DOHH2 (cell line): ENCODE measurements around the gene CBX4.

Experiments used
- H3F3A ChIP-seq: fragments of 200-600 bp; sonication (generic), shearing (Covaris generic); 2 replicates; pipeline ENCODE4 v1.6.0; 2016; ENCODE audit warnings: antibody characterized with exemption, mild to moderate bottlenecking; ENCODE audit not compliant: control insufficient read depth, insufficient read depth
- H3K27ac ChIP-seq: fragments of 200-600 bp; sonication (generic); 2 replicates; pipeline ENCODE4 v1.5.1; 2014; ENCODE audit warnings: low read depth, mild to moderate bottlenecking, low read length, moderate library complexity
- H3K27me3 ChIP-seq: fragments of 200-600 bp; sonication (generic); 2 replicates; pipeline ENCODE4 v1.6.1; 2014; ENCODE audit warnings: mild to moderate bottlenecking, low read length, mixed read lengths; ENCODE audit not compliant: control insufficient read depth
- H3K36me3 ChIP-seq: fragments of 200-600 bp; sonication (generic); 2 replicates; pipeline ENCODE4 v1.6.1; 2014; ENCODE audit warnings: mild to moderate bottlenecking, low read length, moderate library complexity, mixed read lengths; ENCODE audit not compliant: control insufficient read depth
- H3K4me1 ChIP-seq: fragments of 200-600 bp; sonication (generic); 2 replicates; pipeline ENCODE4 v1.6.1; 2014; ENCODE audit warnings: mild to moderate bottlenecking, low read length, mixed read lengths; ENCODE audit not compliant: control insufficient read depth
- H3K4me2 ChIP-seq: fragments of 200-600 bp; sonication (generic); 2 replicates; pipeline ENCODE4 v1.6.0; 2014; ENCODE audit warnings: mild to moderate bottlenecking, low read length, moderate library complexity
- H3K4me3 ChIP-seq: fragments of 200-600 bp; sonication (generic); 2 replicates; pipeline ENCODE4 v1.5.1; 2014; ENCODE audit warnings: mild to moderate bottlenecking, low read length, mixed read lengths
- H3K79me2 ChIP-seq: fragments of 200-600 bp; sonication (generic); 2 replicates; pipeline ENCODE4 v1.6.1; 2014; ENCODE audit warnings: mild to moderate bottlenecking, low read length, mixed read lengths; ENCODE audit not compliant: control insufficient read depth
- H3K9me2 ChIP-seq: fragments of 200-600 bp; sonication (generic); replicated peaks from 2 replicates; pipeline ENCODE4 v1.6.1; 2014; ENCODE audit warnings: mild to moderate bottlenecking, low read length, mixed read lengths; ENCODE audit not compliant: control insufficient read depth
- H3K9me3 ChIP-seq: fragments of 200-600 bp; sonication (generic); 2 replicates; pipeline ENCODE4 v1.6.1; 2014; ENCODE audit warnings: antibody characterized with exemption, low read length, mixed read lengths; ENCODE audit not compliant: control insufficient read depth, insufficient read depth
- H4K20me1 ChIP-seq: fragments of 200-600 bp; sonication (generic); 2 replicates; pipeline ENCODE4 v1.6.0; 2014; ENCODE audit warnings: low read depth, mild to moderate bottlenecking, antibody characterized with exemption, low read length, moderate library complexity; ENCODE audit not compliant: control insufficient read depth, insufficient read depth
- EZH2phosphoT487 ChIP-seq: fragments of 200-600 bp; sonication (generic); IDR thresholded peaks from 2 replicates; pipeline ENCODE4 v1.6.1; 2017; ENCODE audit warnings: borderline replicate concordance, mild to moderate bottlenecking, antibody characterized with exemption, low read length, moderate library complexity, mixed read lengths
- TF ChIP-seq, protein P1 (sequence below): fragments of 200-600 bp; sonication (generic); IDR thresholded peaks from one replicate; pipeline ENCODE4 v1.5.1; 2014; ENCODE audit warnings: antibody characterized with exemption, mild to moderate bottlenecking, low read depth, low read length; ENCODE audit not compliant: poor library complexity, severe bottlenecking

The CBX4 gene

DNA sequence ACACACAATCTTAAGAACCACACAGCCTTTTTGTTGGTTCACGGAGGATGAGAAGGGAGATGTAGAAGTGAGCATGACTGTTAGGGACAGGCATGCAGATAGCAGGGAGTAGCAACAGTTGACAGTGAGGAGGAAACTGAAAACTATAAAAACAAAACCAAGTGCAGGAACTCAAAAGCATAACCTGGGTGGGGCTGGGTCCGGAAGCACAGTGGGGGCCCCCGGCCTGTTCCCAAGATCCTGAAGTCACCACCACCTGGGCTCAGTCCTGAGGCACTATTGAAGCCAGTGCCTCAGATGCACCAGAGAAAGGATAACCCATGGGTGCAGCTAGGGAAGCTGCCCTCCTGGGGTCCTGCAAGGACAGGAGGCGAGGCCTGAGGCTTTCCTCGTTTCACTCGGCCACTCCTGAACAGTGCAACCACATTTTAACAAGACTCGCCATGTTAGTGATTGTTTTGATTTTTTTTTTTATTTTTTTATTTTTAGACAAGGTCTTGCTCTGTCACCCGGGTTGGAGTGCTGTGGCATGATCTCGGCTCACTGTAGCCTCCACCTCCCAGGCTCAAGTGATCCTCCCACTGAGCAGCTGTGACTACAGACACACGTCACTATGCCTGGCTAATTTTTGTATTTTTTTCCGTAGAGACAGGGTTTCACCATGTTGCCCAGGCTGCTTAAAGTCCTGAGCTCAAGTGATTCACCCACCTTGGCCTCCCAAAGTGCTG lies 27.7 kb upstream of the CBX4 start:
- Histone ChIP-seq H3K79me2 (no peaks in the 10 kb centered on the region), H3K9me3 (no peaks in the 10 kb centered on the region), H3K27ac (no peak overlapping the region), H4K20me1 (no peaks in the 10 kb centered on the region), H3F3A (no peaks in the 10 kb centered on the region), H3K9me2 (no peaks in the 10 kb centered on the region), H3K4me3 (no peak overlapping the region), H3K4me1 (no peaks in the 10 kb centered on the region), H3K36me3 (no peaks in the 10 kb centered on the region), H3K27me3 (no peaks in the 10 kb centered on the region), H3K4me2 (no peak overlapping the region)
- TF ChIP-seq, protein P1, sequence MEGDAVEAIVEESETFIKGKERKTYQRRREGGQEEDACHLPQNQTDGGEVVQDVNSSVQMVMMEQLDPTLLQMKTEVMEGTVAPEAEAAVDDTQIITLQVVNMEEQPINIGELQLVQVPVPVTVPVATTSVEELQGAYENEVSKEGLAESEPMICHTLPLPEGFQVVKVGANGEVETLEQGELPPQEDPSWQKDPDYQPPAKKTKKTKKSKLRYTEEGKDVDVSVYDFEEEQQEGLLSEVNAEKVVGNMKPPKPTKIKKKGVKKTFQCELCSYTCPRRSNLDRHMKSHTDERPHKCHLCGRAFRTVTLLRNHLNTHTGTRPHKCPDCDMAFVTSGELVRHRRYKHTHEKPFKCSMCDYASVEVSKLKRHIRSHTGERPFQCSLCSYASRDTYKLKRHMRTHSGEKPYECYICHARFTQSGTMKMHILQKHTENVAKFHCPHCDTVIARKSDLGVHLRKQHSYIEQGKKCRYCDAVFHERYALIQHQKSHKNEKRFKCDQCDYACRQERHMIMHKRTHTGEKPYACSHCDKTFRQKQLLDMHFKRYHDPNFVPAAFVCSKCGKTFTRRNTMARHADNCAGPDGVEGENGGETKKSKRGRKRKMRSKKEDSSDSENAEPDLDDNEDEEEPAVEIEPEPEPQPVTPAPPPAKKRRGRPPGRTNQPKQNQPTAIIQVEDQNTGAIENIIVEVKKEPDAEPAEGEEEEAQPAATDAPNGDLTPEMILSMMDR, result no peak
- no peak for TF ChIP-seq EZH2phosphoT487

DNA sequence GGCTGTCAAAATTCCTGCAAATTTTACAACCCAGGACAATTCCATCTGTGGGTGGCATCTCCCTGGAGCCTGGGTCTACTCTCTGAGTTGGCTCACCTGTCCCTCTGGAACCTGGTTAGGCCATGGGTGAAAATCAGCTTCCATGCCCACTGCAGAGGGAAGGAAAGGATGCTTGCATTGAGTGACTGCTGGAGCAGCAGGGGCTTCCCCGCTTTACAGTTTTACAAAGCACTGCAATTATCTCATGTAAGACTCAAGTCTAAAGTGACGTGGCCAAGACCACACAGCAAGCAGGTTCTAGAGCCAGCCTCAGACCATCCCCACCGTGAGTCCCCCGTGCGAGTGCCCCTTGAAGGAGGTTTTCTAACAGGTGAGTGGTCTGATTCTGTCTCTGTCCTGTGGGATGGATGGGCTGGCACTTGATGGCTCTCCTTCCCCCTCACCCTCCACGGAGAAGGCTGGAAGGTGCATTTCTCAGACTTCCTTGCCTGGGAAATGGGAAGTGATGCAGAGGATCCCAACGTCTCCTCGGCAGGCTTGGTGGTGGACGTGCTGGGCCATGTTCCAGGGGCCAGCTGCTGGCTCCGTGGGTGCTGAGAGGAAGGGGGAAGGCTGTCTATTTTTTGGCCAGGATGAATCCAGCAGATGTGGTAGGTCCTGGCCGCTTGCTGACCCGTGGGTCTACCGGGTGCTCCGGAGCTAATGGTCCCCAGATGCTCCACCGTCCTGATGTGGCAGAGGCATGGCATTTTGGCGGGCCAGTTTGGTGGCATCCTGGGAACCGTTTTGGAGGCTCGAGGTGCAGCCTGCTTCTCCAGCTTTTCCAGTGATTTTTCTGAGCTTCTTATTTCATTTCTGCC lies 26.3 kb upstream of the CBX4 start:
- no peak overlapping the region for H3K27ac ChIP-seq
- H3K9me3 ChIP-seq, result no peaks in the 10 kb centered on the region
- H3F3A ChIP-seq, result no peaks in the 10 kb centered on the region
- no peak overlapping the region for H3K4me3 ChIP-seq
- no peaks in the 10 kb centered on the region for H3K79me2 ChIP-seq
- H4K20me1 ChIP-seq, result no peaks in the 10 kb centered on the region
- H3K4me2 ChIP-seq, result no peak overlapping the region
- TF ChIP-seq EZH2phosphoT487, result no peak
- TF ChIP-seq, protein P1, result no peak
- H3K9me2 ChIP-seq, result no peaks in the 10 kb centered on the region
- H3K4me1 ChIP-seq, result no peaks in the 10 kb centered on the region
- no peaks in the 10 kb centered on the region for H3K27me3 ChIP-seq
- no peaks in the 10 kb centered on the region for H3K36me3 ChIP-seq

DNA sequence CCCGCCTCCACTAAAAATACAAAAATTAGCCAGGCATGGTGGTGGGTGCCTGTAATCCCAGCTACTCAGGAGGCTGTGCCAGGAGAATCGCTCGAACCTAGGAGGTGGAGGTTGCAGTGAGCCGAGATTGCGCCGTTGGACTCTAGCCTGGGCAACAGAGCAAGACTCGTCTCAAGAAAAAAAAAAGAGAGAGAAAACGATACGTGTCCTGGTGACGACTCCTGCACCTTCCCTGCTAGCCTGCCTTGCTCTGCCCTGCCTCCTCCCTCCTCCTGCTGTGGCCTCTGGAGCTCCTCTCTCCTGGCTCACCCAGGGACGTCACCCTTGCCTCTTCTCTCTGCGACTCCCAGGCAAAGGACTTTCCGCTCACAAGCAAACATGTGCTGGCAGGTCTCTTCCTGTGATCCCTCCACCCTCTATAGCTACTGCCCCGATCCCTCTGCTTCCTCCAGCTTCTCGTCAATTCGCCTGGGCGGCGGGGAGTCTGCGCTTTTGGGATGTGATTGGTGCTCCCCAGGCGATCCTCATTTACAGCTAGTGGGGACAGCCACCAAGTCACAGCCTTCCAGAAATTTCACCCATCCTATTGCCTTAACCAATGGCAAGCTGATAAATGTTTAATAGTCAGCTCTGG lies 25.5 kb upstream of the CBX4 start:
- H3K27me3 ChIP-seq, result no peaks in the 10 kb centered on the region
- no peak overlapping the region for H3K27ac ChIP-seq
- H3K9me2 ChIP-seq, result no peaks in the 10 kb centered on the region
- H3K36me3 ChIP-seq, result no peaks in the 10 kb centered on the region
- H4K20me1 ChIP-seq, result no peaks in the 10 kb centered on the region
- H3K4me2 ChIP-seq, result no peak overlapping the region
- H3K4me1 ChIP-seq, result no peaks in the 10 kb centered on the region
- no peaks in the 10 kb centered on the region for H3K9me3 ChIP-seq
- no peak overlapping the region for H3K4me3 ChIP-seq
- no peak for TF ChIP-seq EZH2phosphoT487
- TF ChIP-seq, protein P1, result no peak
- no peaks in the 10 kb centered on the region for H3F3A ChIP-seq
- no peaks in the 10 kb centered on the region for H3K79me2 ChIP-seq
